HepG2 (cell line): ENCODE results near the gene BICDL2. TPM values are rescaled to one million over a fixed set of nuclear protein-coding genes. Genes with fewer than 3 reads are reported as not detected.

Experiments
- ATF7 ChIP-seq, 2 experiments: fragments of 450-650 bp in 1 of 2; sonication (generic) in 1 of 2; formaldehyde crosslinking in 1 of 2; IDR thresholded peaks; 2 replicates each; pipeline versions ENCODE4 v1.4.0 to v1.6.1; 2016 to 2020; ENCODE audit warnings: antibody characterized with exemption in 1 of 2, mild to moderate bottlenecking in 1 of 2, missing genetic modification reagents in 1 of 2
- ATF7-NPFF ChIP-seq: sonication (generic); formaldehyde crosslinking; IDR thresholded peaks from 2 replicates; pipeline ENCODE4 v1.8.1; 2023; ENCODE audit warnings: mild to moderate bottlenecking, low read depth, missing genetic modification reagents, moderate library complexity
- CEBPG ChIP-seq: IDR thresholded peaks from 2 replicates; pipeline ENCODE4 v1.6.1; 2016
- FOXP1 ChIP-seq, 2 experiments: fragments of 450-650 bp in 1 of 2; IDR thresholded peaks; 2 replicates each; pipeline ENCODE4 v1.6.1; 2017 to 2018; ENCODE audit warnings: antibody characterized with exemption in 1 of 2
- GABPB1 ChIP-seq: IDR thresholded peaks from 2 replicates; pipeline ENCODE4 v1.6.1; 2016; ENCODE audit warnings: mild to moderate bottlenecking, missing genetic modification reagents, moderate library complexity, missing compliant biosample characterization
- GATAD2A ChIP-seq: IDR thresholded peaks from 2 replicates; pipeline ENCODE4 v1.6.1; 2016
- KDM2A ChIP-seq: sonication (generic); formaldehyde crosslinking; IDR thresholded peaks from 2 replicates; pipeline ENCODE4 v1.4.0; 2020; ENCODE audit warnings: low read depth, missing genetic modification reagents, borderline replicate concordance
- MYC ChIP-seq: sonication (generic); formaldehyde crosslinking; IDR thresholded peaks from 2 replicates; pipeline ENCODE4 v1.9.0; 2021; ENCODE audit warnings: missing genetic modification reagents, borderline replicate concordance
- RFX5 ChIP-seq: IDR thresholded peaks from 2 replicates; pipeline ENCODE4 v1.6.1; 2011; ENCODE audit warnings: low read depth, low read length, improper control_type of control experiment
- TRIM24 ChIP-seq: sonication (generic); formaldehyde crosslinking; IDR thresholded peaks from 2 replicates; pipeline ENCODE4 v1.8.0; 2022; ENCODE audit warnings: mild to moderate bottlenecking, missing genetic modification reagents
- ZBTB43 ChIP-seq: sonication (generic); formaldehyde crosslinking; conservative IDR thresholded peaks from 2 replicates; pipeline ENCODE4 v1.4.0; 2020; ENCODE audit warnings: missing genetic modification reagents
- ZFP41 ChIP-seq: sonication (generic); formaldehyde crosslinking; IDR thresholded peaks from 2 replicates; pipeline ENCODE4 v1.4.0; 2020; ENCODE audit warnings: mild to moderate bottlenecking, missing genetic modification reagents, borderline replicate concordance
- ZNF3 ChIP-seq: IDR thresholded peaks from 2 replicates; pipeline ENCODE4 v1.7.0; 2017; ENCODE audit warnings: inconsistent platforms
- ZNF333 ChIP-seq: sonication (generic); formaldehyde crosslinking; IDR thresholded peaks from 2 replicates; pipeline ENCODE4 v1.4.0; 2020; ENCODE audit warnings: mild to moderate bottlenecking, missing genetic modification reagents, borderline replicate concordance
- ZNF33A ChIP-seq: sonication (generic); formaldehyde crosslinking; IDR thresholded peaks from 2 replicates; pipeline ENCODE4 v1.5.1; 2020; ENCODE audit warnings: missing genetic modification reagents, mild to moderate bottlenecking, moderate library complexity, borderline replicate concordance
- ZNF709 ChIP-seq: sonication (generic); formaldehyde crosslinking; IDR thresholded peaks from 2 replicates; pipeline ENCODE4 v1.5.0; 2020; ENCODE audit warnings: mild to moderate bottlenecking, missing genetic modification reagents
- ZNF770 ChIP-seq: sonication (generic); formaldehyde crosslinking; IDR thresholded peaks from 2 replicates; pipeline ENCODE4 v1.5.0; 2020; ENCODE audit warnings: mild to moderate bottlenecking, missing genetic modification reagents
- polyA plus RNA-seq, 8 experiments: library from polyadenylated mRNA; depleted of rRNA in 3 of 8; stranded (reverse) in 7 of 8; unstranded in 1 of 8; fragments of >200 nt; fragmentation: Illumina TruSeq in 4 of 8; extraction: Trizol in 4 of 8; gene quantifications; 2 replicates each; pipeline versions ENCODE4 v1.2.1 to v1.2.3, GENCODE V29; 2011 to 2016; ENCODE audit warnings: low read depth in 4 of 8, missing spikeins in 1 of 8, mixed read lengths in 1 of 8; ENCODE audit not compliant: insufficient read depth in 1 of 8
- total RNA-seq, 5 experiments: library from RNA; depleted of rRNA; stranded (reverse); fragments of >200 nt; fragmentation: Illumina TruSeq; extraction: Trizol; gene quantifications; 2 replicates each; pipeline ENCODE4 v1.2.3, GENCODE V29; 2016; ENCODE audit warnings: low read depth in 1 of 5
- TF ChIP-seq, protein P1 (sequence below), 2 experiments: sonication (generic) in 1 of 2; formaldehyde crosslinking in 1 of 2; IDR thresholded peaks; 2 replicates each; pipeline versions ENCODE4 v1.4.0 to v1.6.1; 2016 to 2020; ENCODE audit warnings: borderline replicate concordance in 1 of 2, low read depth in 1 of 2, mild to moderate bottlenecking in 1 of 2, missing genetic modification reagents in 1 of 2
- TF ChIP-seq, protein P2 (sequence below): sonication (generic); formaldehyde crosslinking; conservative IDR thresholded peaks from 2 replicates; pipeline ENCODE4 v1.8.1; 2023; ENCODE audit warnings: missing genetic modification reagents

BICDL2 gene
- total and polyA plus RNA-seq, 2 of the 13 experiments (the other 11 are each of a cell fraction or from before 2014, with no cell fraction given) = 0.12 TPM; not detected in 1

DNA sequence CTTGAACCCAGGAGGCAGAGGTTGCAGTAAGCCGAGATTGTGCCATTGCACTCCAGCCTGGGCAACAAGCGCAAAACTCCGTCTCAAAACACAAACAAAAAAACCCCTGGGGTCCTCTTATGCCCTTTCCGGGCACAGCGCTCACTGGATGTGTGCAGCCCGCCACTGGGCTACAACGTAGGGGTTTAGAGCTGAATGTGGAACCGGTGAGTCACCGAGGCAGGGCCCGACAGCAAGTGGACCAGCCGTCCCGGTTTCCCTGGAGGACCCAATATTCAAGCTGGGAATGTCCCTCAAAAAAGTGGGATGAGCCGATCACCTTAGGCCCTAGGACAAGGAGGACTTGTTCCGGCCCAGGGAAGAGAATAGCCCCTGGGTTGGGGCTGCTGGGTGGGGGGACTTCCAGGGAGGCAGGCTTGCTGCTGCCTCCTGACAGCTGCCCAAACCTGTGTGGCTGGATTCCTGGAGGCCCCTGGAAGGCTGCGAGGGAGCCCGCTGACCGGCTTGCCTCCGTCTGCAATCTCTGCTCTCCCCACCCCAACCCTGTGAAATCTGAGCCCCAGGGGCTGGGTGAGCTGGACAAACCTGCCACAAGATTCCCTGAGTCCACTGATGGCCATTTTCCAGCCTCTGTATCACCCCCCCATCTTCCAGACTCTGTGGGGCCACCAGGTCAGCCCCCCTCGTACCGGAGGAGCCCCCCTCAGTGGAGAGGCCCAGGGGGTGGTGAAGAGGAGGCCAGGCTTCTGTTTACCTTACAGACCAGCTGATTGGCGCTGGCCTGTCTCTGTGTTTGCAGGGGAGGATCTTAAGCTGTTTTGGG lies 27.0 kb downstream of the BICDL2 start (continued):
- no peak for TF ChIP-seq ATF7-NPFF (CRISPR knock-in tag)
- TF ChIP-seq ATF7 (IDR thresholded peaks at IDR 0.05) = no peak
- TF ChIP-seq ATF7 (CRISPR knock-in tag; IDR thresholded peaks at IDR 0.05) = no peak
- peak; percentile 80 for TF ChIP-seq ZNF770 (CRISPR knock-in tag)
- no peak for TF ChIP-seq CEBPG (CRISPR knock-in tag)
- 0 out of 2 replicates have a peak, but pooled peaks have one; percentile 50 for TF ChIP-seq ZNF33A (CRISPR knock-in tag)
- TF ChIP-seq KDM2A (CRISPR knock-in tag) = peak; percentile 50; the same call in 1 of the 2 replicates
- TF ChIP-seq GABPB1 (CRISPR knock-in tag) = 0 out of 2 replicates have a peak, but pooled peaks have one; percentile 15
- no peak for TF ChIP-seq ZFP41 (CRISPR knock-in tag)
- TF ChIP-seq ZNF3 (CRISPR knock-in tag) = no peak
- TF ChIP-seq ZNF709 (CRISPR knock-in tag) = no peak
- TF ChIP-seq GATAD2A (CRISPR knock-in tag) = peak; percentile 39; the same call in 1 of the 2 replicates
- no peak for TF ChIP-seq MYC
- TF ChIP-seq TRIM24 (CRISPR knock-in tag) = no peak
- TF ChIP-seq, protein P1, sequence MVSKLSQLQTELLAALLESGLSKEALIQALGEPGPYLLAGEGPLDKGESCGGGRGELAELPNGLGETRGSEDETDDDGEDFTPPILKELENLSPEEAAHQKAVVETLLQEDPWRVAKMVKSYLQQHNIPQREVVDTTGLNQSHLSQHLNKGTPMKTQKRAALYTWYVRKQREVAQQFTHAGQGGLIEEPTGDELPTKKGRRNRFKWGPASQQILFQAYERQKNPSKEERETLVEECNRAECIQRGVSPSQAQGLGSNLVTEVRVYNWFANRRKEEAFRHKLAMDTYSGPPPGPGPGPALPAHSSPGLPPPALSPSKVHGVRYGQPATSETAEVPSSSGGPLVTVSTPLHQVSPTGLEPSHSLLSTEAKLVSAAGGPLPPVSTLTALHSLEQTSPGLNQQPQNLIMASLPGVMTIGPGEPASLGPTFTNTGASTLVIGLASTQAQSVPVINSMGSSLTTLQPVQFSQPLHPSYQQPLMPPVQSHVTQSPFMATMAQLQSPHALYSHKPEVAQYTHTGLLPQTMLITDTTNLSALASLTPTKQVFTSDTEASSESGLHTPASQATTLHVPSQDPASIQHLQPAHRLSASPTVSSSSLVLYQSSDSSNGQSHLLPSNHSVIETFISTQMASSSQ (IDR thresholded peaks at IDR 0.05; ENCODE audit: low read depth) = no peak
- TF ChIP-seq, protein P1 (CRISPR knock-in tag; IDR thresholded peaks at IDR 0.05; ENCODE audit: borderline replicate concordance) = no peak
- no peak for TF ChIP-seq ZBTB43 (CRISPR knock-in tag)
- TF ChIP-seq RFX5 = no peak
- TF ChIP-seq, protein P2, sequence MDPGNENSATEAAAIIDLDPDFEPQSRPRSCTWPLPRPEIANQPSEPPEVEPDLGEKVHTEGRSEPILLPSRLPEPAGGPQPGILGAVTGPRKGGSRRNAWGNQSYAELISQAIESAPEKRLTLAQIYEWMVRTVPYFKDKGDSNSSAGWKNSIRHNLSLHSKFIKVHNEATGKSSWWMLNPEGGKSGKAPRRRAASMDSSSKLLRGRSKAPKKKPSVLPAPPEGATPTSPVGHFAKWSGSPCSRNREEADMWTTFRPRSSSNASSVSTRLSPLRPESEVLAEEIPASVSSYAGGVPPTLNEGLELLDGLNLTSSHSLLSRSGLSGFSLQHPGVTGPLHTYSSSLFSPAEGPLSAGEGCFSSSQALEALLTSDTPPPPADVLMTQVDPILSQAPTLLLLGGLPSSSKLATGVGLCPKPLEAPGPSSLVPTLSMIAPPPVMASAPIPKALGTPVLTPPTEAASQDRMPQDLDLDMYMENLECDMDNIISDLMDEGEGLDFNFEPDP (CRISPR knock-in tag) = no peak
- TF ChIP-seq ZNF333 (CRISPR knock-in tag) = no peak
- no peak for TF ChIP-seq FOXP1 (IDR thresholded peaks at IDR 0.05)
- no peak for TF ChIP-seq FOXP1 (CRISPR knock-in tag; IDR thresholded peaks at IDR 0.05)
